Panc1 (cell line): ENCODE results near the gene LBH. TPM values are rescaled to one million over a fixed set of nuclear protein-coding genes. Genes with fewer than 3 reads are reported as not detected.

ENCODE experiments used
- ATAC-seq: fragments of 200-7000 bp; cut with Tn5 transposase; 2 replicates; pipeline ENCODE4 v1.9.1; 2020; ENCODE audit warnings: mild to moderate bottlenecking, moderate library complexity
- BruUV-seq: library from RNA; stranded (reverse); fragments of 400-500 nt; replicated peaks from 2 replicates; lab custom pipeline; 2021; lab: Mats Ljungman, UMichigan
- CTCF ChIA-PET: fragments of 300-600 bp; sonication (Branson Sonifier 250); formaldehyde crosslinking; loops from one replicate; lab custom pipeline; 2022; ENCODE audit warnings: antibody characterized with exemption; lab: Charles Lee
- POLR2A ChIA-PET: fragments of 300-600 bp; sonication (Branson Sonifier 250); formaldehyde crosslinking; loops from one replicate; lab custom pipeline; 2022; ENCODE audit warnings: antibody characterized with exemption; lab: Charles Lee
- DNase-seq: peaks from one replicate; pipeline ENCODE4 v3.0.0-alpha.2; 2010; ENCODE audit warnings: low read depth, low spot score
- H3K27ac ChIP-seq: 2 replicates; pipeline ENCODE4 v1.5.1; 2011; ENCODE audit warnings: mild to moderate bottlenecking, low read length, inconsistent platforms
- H3K27me3 ChIP-seq: fragments of 200-500 bp; sonication (Bioruptor generic); 2 replicates; pipeline ENCODE4 v1.6.0; 2014; ENCODE audit warnings: low read length, inconsistent platforms; ENCODE audit not compliant: control insufficient read depth, insufficient read depth
- H3K36me3 ChIP-seq: fragments of 200-500 bp; sonication (Bioruptor generic); 2 replicates; pipeline ENCODE4 v1.5.1; 2014; ENCODE audit warnings: inconsistent platforms, mild to moderate bottlenecking, low read length, moderate library complexity; ENCODE audit not compliant: control insufficient read depth, insufficient read depth
- H3K4me1 ChIP-seq: 2 replicates; pipeline ENCODE4 v1.5.1; 2011; ENCODE audit warnings: inconsistent platforms, mild to moderate bottlenecking, low read length, moderate library complexity; ENCODE audit not compliant: control insufficient read depth, insufficient read depth
- H3K4me3 ChIP-seq, 2 experiments: 2 replicates each; pipeline ENCODE4 v1.5.1; 2011 to 2012; ENCODE audit warnings: low read depth in 2 of 2, low read length in 2 of 2, mild to moderate bottlenecking in 2 of 2, inconsistent platforms in 1 of 2, moderate library complexity in 1 of 2
- H3K9me3 ChIP-seq: fragments of 200-500 bp; sonication (Bioruptor generic); 2 replicates; pipeline ENCODE4 v1.5.1; 2014; ENCODE audit warnings: low read depth, mild to moderate bottlenecking, inconsistent platforms, low read length, moderate library complexity; ENCODE audit not compliant: control insufficient read depth, insufficient read depth
- CTCF ChIP-seq: fragments of 450-650 bp; IDR thresholded peaks from 2 replicates; pipeline ENCODE4 v1.5.1; 2017; ENCODE audit warnings: mild to moderate bottlenecking
- POLR2AphosphoS5 ChIP-seq: IDR thresholded peaks from 2 replicates; pipeline ENCODE4 v1.6.1; 2012; ENCODE audit warnings: mild to moderate bottlenecking, low read depth, low read length, moderate library complexity
- REST ChIP-seq, 2 experiments: IDR thresholded peaks; 2 replicates each; pipeline ENCODE4 v1.6.1; 2011 to 2012; ENCODE audit warnings: low read depth in 2 of 2, control low read depth in 1 of 2, low read length in 1 of 2, mild to moderate bottlenecking in 1 of 2, moderate library complexity in 1 of 2; ENCODE audit not compliant: insufficient read depth in 1 of 2
- SIN3A ChIP-seq: IDR thresholded peaks from 2 replicates; pipeline ENCODE4 v1.6.1; 2012; ENCODE audit warnings: low read depth, mild to moderate bottlenecking, low read length, moderate library complexity, borderline replicate concordance; ENCODE audit not compliant: insufficient read depth
- TCF7L2 ChIP-seq: IDR thresholded peaks from 2 replicates; pipeline ENCODE4 v1.6.1; 2011; ENCODE audit warnings: mild to moderate bottlenecking, low read depth, low read length, inconsistent platforms
- in situ Hi-C: cut with HindIII; loops from 2 replicates; pipeline ENCODE4 v1.10.0; 2016; ENCODE audit warnings: low sequenced_read_pairs, low pct_unique_long_range_greater_than_20kb
- intact Hi-C: fragments of 100-400 bp; cut with micrococcal nuclease; formaldehyde crosslinking; loops from one replicate; pipeline ENCODE4 v1.10.0; 2022; ENCODE audit not compliant: unreplicated experiment
- total RNA-seq: library from RNA; stranded (reverse); gene quantifications from one replicate; pipeline ENCODE4 v1.2.1, GENCODE V29; 2021; ENCODE audit not compliant: unreplicated experiment

Gene LBH
- total RNA-seq, 1 experiment from 2014 or later: 2.2 TPM

GRCh38 chr2:30287190-30287840, 56.0 kb downstream of the LBH start:
- BruUV-seq: no TSS peak
- Histone ChIP-seq H3K4me1 (no peaks in the 10 kb centered on the region), H3K9me3 (no peaks in the 10 kb centered on the region), H3K36me3 (no peaks in the 10 kb centered on the region), H3K27me3 (no peaks in the 10 kb centered on the region), H3K27ac (no peak overlapping the region), H3K4me3 (no peak overlapping the region)
- ChIA-PET CTCF (no interaction called here), POLR2A (no interaction called here)
- intact Hi-C loops (no loop called here), in situ Hi-C loops (no loop called here)
- no peak for TF ChIP-seq REST (IDR thresholded peaks at IDR 0.05; ENCODE audit: insufficient read depth in 1 of 2, low read depth in 2 of 2, low read length in 1 of 2)
- TF ChIP-seq SIN3A: no peak
- no peak for TF ChIP-seq POLR2AphosphoS5
- TF ChIP-seq CTCF: no peak
- TF ChIP-seq TCF7L2: no peak
- DNase-seq (no peak), ATAC-seq (no peak)

GRCh38 chr2:30287857-30288513, 56.7 kb downstream of the LBH start:
- H3K4me3 ChIP-seq: no peak overlapping the region
- no peaks in the 10 kb centered on the region for H3K4me1 ChIP-seq
- ATAC-seq (no peak), DNase-seq (no peak)
- no peaks in the 10 kb centered on the region for H3K9me3 ChIP-seq
- intact Hi-C loops (no loop called here), in situ Hi-C loops (no loop called here)
- TF ChIP-seq CTCF (no peak), TCF7L2 (no peak), POLR2AphosphoS5 (no peak), REST (IDR thresholded peaks at IDR 0.05; ENCODE audit: insufficient read depth in 1 of 2, low read depth in 2 of 2, low read length in 1 of 2) (no peak)
- H3K27ac ChIP-seq: no peak overlapping the region
- ChIA-PET POLR2A (no interaction called here), CTCF (no interaction called here)
- no peaks in the 10 kb centered on the region for H3K36me3 ChIP-seq
- no TSS peak for BruUV-seq
- no peaks in the 10 kb centered on the region for H3K27me3 ChIP-seq
